Activated CD8-positive, alpha-beta memory T cell treated with anti-CD3 and anti-CD28 coated beads for 1 hour (primary cell): ENCODE measurements around the gene KLF11.

Experiments
- DNase-seq, 2 donors: peaks; one replicate each; pipeline ENCODE4 v3.0.0-alpha.2; 2020; ENCODE audit warnings: low read depth in 1 of 2; ENCODE audit errors: extremely low read depth in 1 of 2

KLF11 gene

GRCh38 chr2:10061221-10061925, 18.0 kb downstream of the KLF11 start:
- no peak for DNase-seq

GRCh38 chr2:10062931-10063365, 19.6 kb downstream of the KLF11 start:
- DNase-seq, result no peak

GRCh38 chr2:10063566-10063965, 20.2 kb downstream of the KLF11 start:
- DNase-seq, result no peak

GRCh38 chr2:10064932-10065772, 21.8 kb downstream of the KLF11 start:
- no peak for DNase-seq

- no peak for DNase-seq
Measured at GRCh38 chr2:10065773-10066055, 22.4 kb downstream of the KLF11 start.

GRCh38 chr2:10067330-10067729, 24.0 kb downstream of the KLF11 start:
- no peak for DNase-seq

GRCh38 chr2:10067881-10068280, 24.5 kb downstream of the KLF11 start:
- DNase-seq, result no peak

GRCh38 chr2:10071176-10071575, 27.8 kb downstream of the KLF11 start:
- DNase-seq, result no peak

- no peak for DNase-seq
Measured at GRCh38 chr2:10071595-10071994, 28.2 kb downstream of the KLF11 start.

GRCh38 chr2:10072656-10073480, 29.5 kb downstream of the KLF11 start:
- peak; percentile 57 to 59 for DNase-seq

- no peak for DNase-seq
Measured at GRCh38 chr2:10073706-10074105, 30.4 kb downstream of the KLF11 start.

- DNase-seq, result no peak
Measured at GRCh38 chr2:10075101-10075500, 31.8 kb downstream of the KLF11 start.

- no peak for DNase-seq
Measured at GRCh38 chr2:10075571-10076209, 32.3 kb downstream of the KLF11 start.

- DNase-seq, result no peak
Measured at GRCh38 chr2:10076511-10076910, 33.2 kb downstream of the KLF11 start.

- no peak for DNase-seq
Measured at GRCh38 chr2:10076988-10077527, 33.7 kb downstream of the KLF11 start.

- no peak for DNase-seq
Measured at GRCh38 chr2:10078001-10078400, 34.7 kb downstream of the KLF11 start.

GRCh38 chr2:10078704-10079265, 35.4 kb downstream of the KLF11 start:
- DNase-seq, result no peak

GRCh38 chr2:10079266-10079869, 36.0 kb downstream of the KLF11 start:
- DNase-seq, result no peak

- DNase-seq, result no peak
Measured at GRCh38 chr2:10079870-10080535, 36.7 kb downstream of the KLF11 start, which contains the start of gene CYS1. CYS1 (minus strand) TSS chr2:10080411; CDS start chr2:10080223, 188 bp downstream.
